HepG2 (cell line): ENCODE results near the gene NOL4L. TPM values are rescaled to one million over a fixed set of nuclear protein-coding genes. Genes with fewer than 3 reads are reported as not detected.

ENCODE experiments used
- CAMTA2 ChIP-seq: sonication (generic); formaldehyde crosslinking; IDR thresholded peaks from 2 replicates; pipeline ENCODE4 v1.4.0; 2020; ENCODE audit warnings: mild to moderate bottlenecking, missing genetic modification reagents, borderline replicate concordance
- CHD4 ChIP-seq: fragments of 200-600 bp; sonication (generic); IDR thresholded peaks from 2 replicates; pipeline ENCODE4 v1.7.0; 2017; ENCODE audit warnings: mild to moderate bottlenecking, low read length, borderline replicate concordance
- ETV6 ChIP-seq: sonication (generic); formaldehyde crosslinking; conservative IDR thresholded peaks from 2 replicates; pipeline ENCODE4 v1.4.0; 2020; ENCODE audit warnings: missing genetic modification reagents
- GTF3A ChIP-seq: sonication (generic); formaldehyde crosslinking; conservative IDR thresholded peaks from 2 replicates; pipeline ENCODE4 v1.4.0; 2020; ENCODE audit warnings: mild to moderate bottlenecking, missing genetic modification reagents
- HNF1B ChIP-seq: sonication (generic); formaldehyde crosslinking; IDR thresholded peaks from 2 replicates; pipeline ENCODE4 v1.5.1; 2020; ENCODE audit warnings: mild to moderate bottlenecking, moderate library complexity, missing genetic modification reagents
- HOXA3 ChIP-seq: sonication (generic); formaldehyde crosslinking; IDR thresholded peaks from 2 replicates; pipeline ENCODE4 v1.5.0; 2020; ENCODE audit warnings: missing genetic modification reagents
- KDM4B ChIP-seq: sonication (generic); formaldehyde crosslinking; IDR thresholded peaks from 2 replicates; pipeline ENCODE4 v1.4.0; 2020; ENCODE audit warnings: missing genetic modification reagents
- MLXIP ChIP-seq: sonication (generic); formaldehyde crosslinking; IDR thresholded peaks from 2 replicates; pipeline ENCODE4 v1.9.0; 2021; ENCODE audit warnings: missing genetic modification reagents, borderline replicate concordance
- NCOA1 ChIP-seq: sonication (generic); formaldehyde crosslinking; IDR thresholded peaks from 2 replicates; pipeline ENCODE4 v1.9.0; 2021; ENCODE audit warnings: missing genetic modification reagents
- REPIN1 ChIP-seq: sonication (generic); formaldehyde crosslinking; IDR thresholded peaks from 2 replicates; pipeline ENCODE4 v1.8.0; 2022; ENCODE audit warnings: missing genetic modification reagents, low read depth, mild to moderate bottlenecking, borderline replicate concordance
- SPEN ChIP-seq: sonication (generic); formaldehyde crosslinking; IDR thresholded peaks from 2 replicates; pipeline ENCODE4 v1.5.1; 2020; ENCODE audit warnings: low read depth, mild to moderate bottlenecking, missing genetic modification reagents
- ZBTB33 ChIP-seq: sonication (generic); formaldehyde crosslinking; IDR thresholded peaks from 2 replicates; pipeline ENCODE4 v1.4.0; 2020; ENCODE audit warnings: missing genetic modification reagents
- ZNF225 ChIP-seq: sonication (generic); formaldehyde crosslinking; IDR thresholded peaks from 2 replicates; pipeline ENCODE4 v1.4.0; 2020; ENCODE audit warnings: mild to moderate bottlenecking, missing genetic modification reagents
- ZNF572 ChIP-seq: sonication (generic); formaldehyde crosslinking; IDR thresholded peaks from 2 replicates; pipeline ENCODE4 v1.5.1; 2020; ENCODE audit warnings: mild to moderate bottlenecking, missing genetic modification reagents
- ZNF850 ChIP-seq: sonication (generic); formaldehyde crosslinking; conservative IDR thresholded peaks from 2 replicates; pipeline ENCODE4 v1.9.0; 2021; ENCODE audit warnings: mild to moderate bottlenecking, missing genetic modification reagents
- ZSCAN29 ChIP-seq: sonication (generic); formaldehyde crosslinking; conservative IDR thresholded peaks from 2 replicates; pipeline ENCODE4 v1.4.0; 2020; ENCODE audit warnings: mild to moderate bottlenecking, missing genetic modification reagents
- ZXDC ChIP-seq: sonication (generic); formaldehyde crosslinking; IDR thresholded peaks from 2 replicates; pipeline ENCODE4 v1.5.0; 2020; ENCODE audit warnings: mild to moderate bottlenecking, missing genetic modification reagents
- polyA plus RNA-seq, 8 experiments: library from polyadenylated mRNA; depleted of rRNA in 3 of 8; stranded (reverse) in 7 of 8; unstranded in 1 of 8; fragments of >200 nt; fragmentation: Illumina TruSeq in 4 of 8; extraction: Trizol in 4 of 8; gene quantifications; 2 replicates each; pipeline versions ENCODE4 v1.2.1 to v1.2.3, GENCODE V29; 2011 to 2016; ENCODE audit warnings: low read depth in 4 of 8, missing spikeins in 1 of 8, mixed read lengths in 1 of 8; ENCODE audit not compliant: insufficient read depth in 1 of 8
- total RNA-seq, 5 experiments: library from RNA; depleted of rRNA; stranded (reverse); fragments of >200 nt; fragmentation: Illumina TruSeq; extraction: Trizol; gene quantifications; 2 replicates each; pipeline ENCODE4 v1.2.3, GENCODE V29; 2016; ENCODE audit warnings: low read depth in 1 of 5

The NOL4L gene
- total and polyA plus RNA-seq, 2 of the 13 experiments (the other 11 are each of a cell fraction or from before 2014, with no cell fraction given), result 16.6 to 35.4 TPM

GRCh38 chr20:32465092-32465900, 119.8 kb downstream of the NOL4L start (continued):
- TF ChIP-seq ZXDC (no peak), NCOA1 (CRISPR knock-in tag) (0 out of 2 replicates have a peak, but pooled peaks have one; percentile 69), HOXA3 (CRISPR knock-in tag) (peak; percentile 97), KDM4B (peak; percentile 65; the same call in 1 of the 2 replicates), CHD4 (peak; percentile 84), ZSCAN29 (CRISPR knock-in tag) (peak; percentile 87; the same call in 1 of the 2 replicates), MLXIP (CRISPR knock-in tag) (no peak), ZNF572 (CRISPR knock-in tag) (peak; percentile 78; the same call in 1 of the 2 replicates), ETV6 (CRISPR knock-in tag) (no peak), ZNF850 (CRISPR knock-in tag) (0 out of 2 replicates have a peak, but pooled peaks have one; percentile 12), CAMTA2 (CRISPR knock-in tag) (0 out of 2 replicates have a peak, but pooled peaks have one; percentile 26), GTF3A (CRISPR knock-in tag) (no peak), ZBTB33 (peak; percentile 32; the same call in 1 of the 2 replicates), REPIN1 (CRISPR knock-in tag) (peak; percentile 81), HNF1B (CRISPR knock-in tag) (peak; percentile 98), ZNF225 (0 out of 2 replicates have a peak, but pooled peaks have one; percentile 24), SPEN (CRISPR knock-in tag) (peak; percentile 100)
